ENCODE measurements around the gene ORM2. TPM values are rescaled to one million over a fixed set of nuclear protein-coding genes. Genes with fewer than 3 reads are reported as not detected.
"Not testable (repeated sequence)": the region's sequence is repeated elsewhere in the genome, so short reads cannot be mapped to it uniquely, and the experiment has no call there.

ORM2 gene
- polyA plus RNA-seq (2012; ENCODE audit: insufficient read length, low read depth): not detected

- TF ChIP-seq SIN3A (IDR thresholded peaks at IDR 0.05; ENCODE audit: borderline replicate concordance, insufficient read depth, low read length); FOXP2 (optimal IDR thresholded peaks at IDR 0.05; ENCODE audit: borderline replicate concordance, extremely low read depth, extremely low read length, insufficient read depth); POLR2AphosphoS5 (IDR thresholded peaks at IDR 0.05; ENCODE audit: low read depth, low read length): not testable (repeated sequence)
Observed at GRCh38 chr9:114329625-114330022, at the start of gene ORM2. TSS of gene ORM2 (plus strand) at chr9:114329869. CDS start at chr9:114329905, 36 bp downstream.

- TF ChIP-seq POLR2AphosphoS5 (IDR thresholded peaks at IDR 0.05; ENCODE audit: low read depth, low read length): no peak
- TF ChIP-seq SIN3A (IDR thresholded peaks at IDR 0.05; ENCODE audit: borderline replicate concordance, insufficient read depth, low read length): no peak
- TF ChIP-seq TAF1 (IDR thresholded peaks at IDR 0.05; ENCODE audit: borderline replicate concordance, insufficient read depth, low read length): no peak
Observed at GRCh38 chr9:114280636-114281472, 48.8 kb upstream of the ORM2 start.

GRCh38 chr9:114281473-114282103 is 48.1 kb upstream of the ORM2 start:
- TF ChIP-seq TAF1 (IDR thresholded peaks at IDR 0.05; ENCODE audit: borderline replicate concordance, insufficient read depth, low read length): no peak
- no peak for TF ChIP-seq POLR2AphosphoS5 (IDR thresholded peaks at IDR 0.05; ENCODE audit: low read depth, low read length)
- no peak for TF ChIP-seq FOXP2 (optimal IDR thresholded peaks at IDR 0.05; ENCODE audit: borderline replicate concordance, extremely low read depth, extremely low read length, insufficient read depth)
- TF ChIP-seq REST (IDR thresholded peaks at IDR 0.05; ENCODE audit: insufficient read depth in 1 of 2, low read depth in 2 of 2, low read length in 2 of 2): no peak
- TF ChIP-seq SIN3A (IDR thresholded peaks at IDR 0.05; ENCODE audit: borderline replicate concordance, insufficient read depth, low read length): no peak

GRCh38 chr9:114282104-114282485 is 47.6 kb upstream of the ORM2 start:
- no peak for TF ChIP-seq TAF1 (IDR thresholded peaks at IDR 0.05; ENCODE audit: borderline replicate concordance, insufficient read depth, low read length)
- no peak for TF ChIP-seq FOXP2 (optimal IDR thresholded peaks at IDR 0.05; ENCODE audit: borderline replicate concordance, extremely low read depth, extremely low read length, insufficient read depth)
- TF ChIP-seq REST (IDR thresholded peaks at IDR 0.05; ENCODE audit: insufficient read depth in 1 of 2, low read depth in 2 of 2, low read length in 2 of 2): no peak
- no peak for TF ChIP-seq SIN3A (IDR thresholded peaks at IDR 0.05; ENCODE audit: borderline replicate concordance, insufficient read depth, low read length)
- TF ChIP-seq POLR2AphosphoS5 (IDR thresholded peaks at IDR 0.05; ENCODE audit: low read depth, low read length): no peak

- no peak for TF ChIP-seq SIN3A (IDR thresholded peaks at IDR 0.05; ENCODE audit: borderline replicate concordance, insufficient read depth, low read length)
- no peak for TF ChIP-seq REST (IDR thresholded peaks at IDR 0.05; ENCODE audit: insufficient read depth in 1 of 2, low read depth in 2 of 2, low read length in 2 of 2)
- no peak for TF ChIP-seq POLR2AphosphoS5 (IDR thresholded peaks at IDR 0.05; ENCODE audit: low read depth, low read length)
- no peak for TF ChIP-seq FOXP2 (optimal IDR thresholded peaks at IDR 0.05; ENCODE audit: borderline replicate concordance, extremely low read depth, extremely low read length, insufficient read depth)
- no peak for TF ChIP-seq TAF1 (IDR thresholded peaks at IDR 0.05; ENCODE audit: borderline replicate concordance, insufficient read depth, low read length)
Observed at GRCh38 chr9:114282507-114282906, 47.2 kb upstream of the ORM2 start.

All from PFSK-1 (cell line).